Choroid plexus epithelial cell (primary cell): ENCODE data around the gene SAP30BP.

Experiments used
- DNase-seq: peaks from one replicate; pipeline ENCODE4 v3.0.0-alpha.2; 2010; ENCODE audit warnings: low read depth
- H3K4me3 ChIP-seq: 2 replicates; pipeline ENCODE4 v1.5.1; 2011; ENCODE audit warnings: low read depth, mild to moderate bottlenecking, control low read depth, low read length, moderate library complexity
- TF ChIP-seq, protein P1 (sequence below): conservative IDR thresholded peaks from 2 replicates; pipeline ENCODE4 v1.5.1; 2011; ENCODE audit warnings: low read depth, mild to moderate bottlenecking, control low read depth, inconsistent platforms, low read length, moderate library complexity

Gene SAP30BP

GRCh38 chr17:75695830-75696271, 28.7 kb downstream of the SAP30BP start:
- TF ChIP-seq, protein P1, sequence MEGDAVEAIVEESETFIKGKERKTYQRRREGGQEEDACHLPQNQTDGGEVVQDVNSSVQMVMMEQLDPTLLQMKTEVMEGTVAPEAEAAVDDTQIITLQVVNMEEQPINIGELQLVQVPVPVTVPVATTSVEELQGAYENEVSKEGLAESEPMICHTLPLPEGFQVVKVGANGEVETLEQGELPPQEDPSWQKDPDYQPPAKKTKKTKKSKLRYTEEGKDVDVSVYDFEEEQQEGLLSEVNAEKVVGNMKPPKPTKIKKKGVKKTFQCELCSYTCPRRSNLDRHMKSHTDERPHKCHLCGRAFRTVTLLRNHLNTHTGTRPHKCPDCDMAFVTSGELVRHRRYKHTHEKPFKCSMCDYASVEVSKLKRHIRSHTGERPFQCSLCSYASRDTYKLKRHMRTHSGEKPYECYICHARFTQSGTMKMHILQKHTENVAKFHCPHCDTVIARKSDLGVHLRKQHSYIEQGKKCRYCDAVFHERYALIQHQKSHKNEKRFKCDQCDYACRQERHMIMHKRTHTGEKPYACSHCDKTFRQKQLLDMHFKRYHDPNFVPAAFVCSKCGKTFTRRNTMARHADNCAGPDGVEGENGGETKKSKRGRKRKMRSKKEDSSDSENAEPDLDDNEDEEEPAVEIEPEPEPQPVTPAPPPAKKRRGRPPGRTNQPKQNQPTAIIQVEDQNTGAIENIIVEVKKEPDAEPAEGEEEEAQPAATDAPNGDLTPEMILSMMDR: no peak
- no peak overlapping the region for H3K4me3 ChIP-seq
- no peak for DNase-seq

DNA sequence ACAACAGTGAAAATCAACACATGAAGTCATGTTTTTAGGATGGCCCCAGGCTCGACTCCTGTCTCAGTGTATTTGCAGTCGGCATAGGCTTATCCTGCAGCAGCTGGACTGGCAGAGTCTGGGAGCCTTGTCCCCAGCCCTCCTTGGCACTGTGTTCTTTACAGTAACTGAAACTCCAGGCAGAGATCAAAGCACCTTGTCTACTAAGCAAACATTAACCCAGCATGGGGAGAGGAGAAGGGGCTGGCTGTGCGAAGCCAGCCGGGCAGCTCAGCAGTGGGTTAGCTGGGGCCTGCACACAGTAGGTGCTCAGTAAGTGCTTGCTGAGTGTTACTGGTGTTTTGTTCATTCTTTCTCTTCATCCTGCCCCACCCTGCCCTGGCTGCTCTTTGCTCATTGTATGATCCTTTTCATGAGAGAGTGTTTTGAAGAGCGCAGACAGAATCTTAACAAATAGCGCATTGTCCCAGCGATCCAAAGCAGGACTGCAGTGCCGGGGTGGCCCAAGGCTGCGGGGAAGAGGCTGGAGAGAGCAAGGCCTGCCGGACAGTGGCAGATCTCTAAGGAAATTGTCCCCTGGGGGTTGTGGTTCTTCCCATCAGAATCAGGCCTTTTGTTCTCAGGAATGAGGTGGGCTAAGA, 30.6 kb downstream of the SAP30BP start:
- no peak overlapping the region for H3K4me3 ChIP-seq
- DNase-seq: no peak
- TF ChIP-seq, protein P1: no peak

- H3K4me3 ChIP-seq: no peak overlapping the region
- TF ChIP-seq, protein P1: no peak
- no peak for DNase-seq
Measured at GRCh38 chr17:75698659-75699058, 31.5 kb downstream of the SAP30BP start.

DNA sequence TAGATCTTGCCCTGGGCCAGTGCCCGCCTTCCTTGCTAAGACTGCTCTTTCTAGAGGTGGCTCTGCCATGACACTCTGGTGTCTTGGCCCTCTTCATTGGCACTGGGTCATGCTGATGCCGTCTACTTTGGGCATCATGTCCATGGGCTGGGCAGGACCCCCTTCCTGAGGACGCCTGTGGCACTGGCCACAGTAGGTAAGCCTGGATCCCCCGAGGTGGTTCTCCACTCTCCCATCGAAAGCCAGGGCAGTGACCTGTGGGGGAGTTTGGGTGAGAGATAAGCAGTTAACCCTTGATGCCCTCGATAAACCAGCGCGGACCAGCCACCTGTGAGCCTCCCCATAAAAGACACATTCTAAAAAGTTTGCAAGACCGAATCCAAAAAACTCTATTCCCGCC, 34.1 kb downstream of the SAP30BP start:
- no peak overlapping the region for H3K4me3 ChIP-seq
- DNase-seq: no peak
- TF ChIP-seq, protein P1: no peak

GRCh38 chr17:75703191-75703590, 36.1 kb downstream of the SAP30BP start:
- no peak for DNase-seq
- TF ChIP-seq, protein P1: no peak
- H3K4me3 ChIP-seq: no peak overlapping the region

DNA sequence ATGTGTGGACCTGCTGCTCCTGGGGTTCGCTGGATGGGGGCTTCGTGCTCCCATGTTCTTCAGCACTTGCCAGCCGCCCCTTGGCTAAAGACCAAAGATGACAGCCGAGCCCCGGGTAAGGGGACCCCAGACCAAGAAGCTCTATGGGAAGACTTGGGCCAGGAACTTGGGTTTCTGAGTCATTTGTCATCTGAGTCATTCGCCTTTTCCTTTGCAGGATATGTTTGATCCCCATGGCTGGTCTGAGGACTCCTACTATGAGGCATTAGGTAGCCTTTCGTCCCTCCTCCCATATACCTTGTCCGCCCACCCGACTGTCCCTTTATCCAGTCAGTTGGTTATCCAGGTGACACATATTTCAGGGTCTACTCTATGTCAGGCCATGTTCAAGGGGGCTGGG, 36.5 kb downstream of the SAP30BP start:
- TF ChIP-seq, protein P1: no peak
- DNase-seq: no peak

DNA sequence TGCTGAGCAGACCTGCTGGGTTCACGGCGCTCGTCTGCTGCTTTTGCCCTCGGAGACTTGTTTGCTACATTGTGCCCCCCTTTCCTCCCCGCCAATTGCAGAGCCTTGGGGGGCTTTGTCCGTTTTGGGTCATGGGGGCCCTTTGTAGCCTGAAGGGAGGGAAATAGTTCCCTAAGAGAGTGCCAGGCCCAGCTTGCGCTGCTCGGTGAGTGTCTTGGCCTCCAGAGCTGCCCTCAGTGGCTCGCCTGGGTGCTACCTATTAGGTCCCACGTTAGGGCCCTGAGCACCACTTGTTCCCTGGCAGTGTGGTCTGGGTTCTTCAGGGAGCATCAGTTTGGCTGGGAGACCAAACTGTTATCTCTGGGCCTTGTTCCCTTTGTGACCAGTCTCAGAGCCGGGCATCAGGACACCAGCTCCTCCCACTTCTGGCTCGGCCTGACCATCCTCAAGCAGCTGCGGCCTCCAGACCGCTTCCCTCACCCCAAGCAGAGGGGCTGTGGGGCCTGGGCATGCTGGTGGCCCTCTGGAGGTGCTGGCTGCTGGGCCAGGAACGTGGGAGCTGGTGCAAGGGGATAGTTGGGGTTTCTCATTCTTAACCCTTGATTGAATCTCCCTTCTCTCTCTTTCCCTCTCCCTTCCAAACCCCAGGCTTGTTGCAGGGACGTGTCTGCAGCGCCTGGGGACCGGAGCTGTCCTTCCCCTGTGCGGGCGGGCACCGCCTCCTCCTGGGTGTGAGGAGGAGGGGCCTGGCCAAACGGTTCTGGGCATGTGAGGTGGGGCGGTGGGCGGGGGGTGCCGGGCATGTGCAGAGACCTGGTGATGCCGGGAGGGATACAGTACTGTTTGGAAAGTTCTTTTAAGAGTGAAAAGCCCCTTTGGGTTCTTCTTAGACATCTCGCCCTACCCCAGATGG, 38.1 kb downstream of the SAP30BP start:
- DNase-seq: no peak
- TF ChIP-seq, protein P1: no peak
- no peak overlapping the region for H3K4me3 ChIP-seq

More for the DNA sequence above, 36.5 kb downstream of the SAP30BP start:
- H3K4me3 ChIP-seq: no peak overlapping the region
